Activated T-helper 1 cell treated with Interleukin-2 at 50 U/mL for 16 hours (primary cell): Measurements from ENCODE around the gene ZP4.
"Not testable (repeated sequence)": the region's sequence is repeated elsewhere in the genome, so short reads cannot be mapped to it uniquely, and the experiment has no call there.

Source experiments
- DNase-seq: peaks from one replicate; pipeline ENCODE4 v3.0.0-alpha.2; 2020; ENCODE audit warnings: low read depth

Gene ZP4

DNA sequence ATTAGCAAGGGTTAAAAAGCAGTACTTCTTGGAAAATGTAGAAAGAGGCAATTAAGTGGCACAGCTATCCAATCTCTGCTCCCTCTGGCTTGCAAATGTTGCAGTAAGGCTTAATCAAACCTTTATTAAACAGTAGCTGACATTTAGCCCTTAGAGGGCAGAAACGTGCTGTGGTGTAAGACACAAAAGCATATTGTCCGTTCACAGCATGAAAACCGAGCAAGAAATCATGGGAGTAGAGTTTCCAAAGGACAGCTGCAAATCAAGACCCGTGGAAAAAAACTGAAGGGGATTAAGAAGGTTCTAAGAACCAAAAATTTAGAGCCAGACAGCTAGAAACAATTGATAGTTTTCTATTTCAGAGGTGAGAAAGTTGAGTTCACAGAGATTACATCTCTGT lies 13.1 kb downstream of the ZP4 start:
- DNase-seq, result no peak

DNA sequence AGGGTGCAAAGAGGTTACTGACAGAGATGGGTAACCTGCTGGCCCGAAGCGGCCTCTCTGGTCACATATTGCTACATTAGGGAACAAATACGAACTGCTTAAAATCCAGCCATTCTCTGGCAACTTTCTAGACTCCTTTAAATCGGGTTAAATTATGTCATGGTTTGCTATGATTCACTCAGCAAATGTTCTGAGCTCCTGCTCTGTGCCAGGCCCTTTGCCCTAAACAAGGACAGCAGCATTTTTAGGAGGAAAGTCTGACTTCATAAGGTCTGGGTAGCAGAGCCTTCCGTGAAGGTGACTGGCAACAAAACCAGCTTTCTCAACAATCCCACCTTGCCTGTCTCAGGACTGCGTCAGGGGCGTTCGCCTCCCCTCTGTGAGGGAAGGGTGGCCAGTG lies 15.4 kb downstream of the ZP4 start:
- DNase-seq, result no peak

DNA sequence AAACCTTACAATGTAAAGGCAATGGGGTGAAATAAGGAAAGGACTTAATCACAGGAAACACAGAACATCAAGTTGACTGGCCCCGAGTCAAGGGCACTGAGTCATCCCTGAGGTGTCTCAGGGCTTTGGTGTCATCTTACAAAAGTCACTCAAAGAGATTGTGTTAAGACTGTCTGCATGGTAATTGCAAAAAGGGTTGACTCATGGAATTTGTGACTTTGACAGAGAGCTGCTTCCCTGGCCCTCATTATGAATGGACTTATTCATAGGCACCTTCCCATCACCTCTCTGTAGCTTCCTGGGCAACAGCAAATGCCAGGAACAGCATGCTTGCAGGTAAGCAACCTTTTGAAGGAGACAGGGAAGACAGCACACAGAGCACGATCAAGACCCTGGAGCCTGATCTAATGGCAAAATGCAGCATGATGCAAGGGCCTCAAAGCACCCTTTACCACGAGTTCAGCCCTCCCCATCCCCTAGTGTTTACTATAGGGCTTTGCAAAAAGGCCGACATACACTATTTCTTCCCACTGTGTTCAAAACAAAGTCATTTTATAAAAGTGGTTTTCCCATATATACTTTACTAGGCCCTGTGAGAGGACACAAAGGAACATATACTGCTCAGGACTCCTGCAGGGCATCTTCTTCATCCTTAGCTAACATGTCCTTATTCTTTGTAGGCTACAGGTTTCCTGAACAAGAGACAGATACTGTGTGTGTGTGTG lies 17.1 kb downstream of the ZP4 start:
- no peak for DNase-seq

DNA sequence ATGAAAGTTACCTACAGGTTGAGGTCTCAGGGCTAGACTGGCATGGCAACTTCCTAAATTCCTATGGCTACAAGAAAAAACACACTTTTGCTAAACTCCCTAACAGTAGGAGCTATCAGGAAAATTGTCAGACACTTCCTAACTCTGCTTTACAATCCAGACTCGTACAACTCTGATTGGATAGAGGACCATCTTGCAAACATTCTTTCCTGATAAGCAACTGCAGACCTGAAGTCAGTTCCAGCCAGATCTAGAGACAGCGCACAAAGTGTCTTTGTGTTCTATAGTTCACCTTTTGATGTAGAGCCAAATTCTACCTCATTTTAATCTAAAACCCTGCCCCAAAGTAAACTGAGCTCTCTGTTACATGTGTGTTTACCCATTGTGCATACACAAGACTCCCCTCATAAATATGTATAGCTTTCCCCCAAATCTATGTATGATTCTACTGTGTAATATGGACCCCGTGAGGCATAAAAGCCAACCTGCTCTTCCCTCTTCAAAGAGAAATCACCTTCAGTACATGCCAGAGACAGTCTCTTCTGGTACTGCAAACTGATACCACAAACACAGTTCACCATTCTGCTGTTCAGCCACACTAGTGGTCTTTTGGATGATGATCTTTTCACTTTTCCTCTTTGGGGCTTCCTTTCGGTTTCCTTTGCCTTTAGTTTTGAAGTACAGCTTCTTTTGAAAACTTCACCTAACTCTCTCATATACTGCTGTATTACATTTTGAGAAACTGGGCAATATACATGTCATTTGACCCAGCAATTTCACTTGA lies 21.7 kb downstream of the ZP4 start:
- no peak for DNase-seq

DNA sequence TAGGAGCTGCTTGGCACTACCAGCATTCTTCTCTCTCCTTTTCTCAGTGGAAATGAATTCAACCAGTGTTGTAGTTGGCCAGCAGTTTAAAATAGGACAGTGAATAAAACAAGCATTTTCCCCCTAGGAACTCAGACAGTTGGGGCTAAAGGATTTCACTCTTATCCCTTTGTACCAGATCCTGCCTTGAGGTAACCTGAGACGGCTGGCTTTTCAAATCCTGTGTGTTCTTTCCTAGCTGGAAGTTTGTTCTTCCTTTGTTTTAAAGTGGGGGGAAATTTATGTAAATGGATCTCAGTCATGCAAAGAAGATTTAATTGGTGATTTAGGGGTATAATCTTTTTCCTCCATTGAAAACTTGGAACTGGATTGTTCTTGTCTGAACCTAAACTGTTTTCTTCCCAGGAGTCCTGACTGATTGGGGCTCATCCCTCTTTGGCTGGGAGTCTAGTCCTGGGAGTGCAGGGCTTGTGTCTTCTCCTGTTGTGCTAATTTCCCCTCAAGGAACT lies 23.3 kb downstream of the ZP4 start:
- no peak for DNase-seq

DNA sequence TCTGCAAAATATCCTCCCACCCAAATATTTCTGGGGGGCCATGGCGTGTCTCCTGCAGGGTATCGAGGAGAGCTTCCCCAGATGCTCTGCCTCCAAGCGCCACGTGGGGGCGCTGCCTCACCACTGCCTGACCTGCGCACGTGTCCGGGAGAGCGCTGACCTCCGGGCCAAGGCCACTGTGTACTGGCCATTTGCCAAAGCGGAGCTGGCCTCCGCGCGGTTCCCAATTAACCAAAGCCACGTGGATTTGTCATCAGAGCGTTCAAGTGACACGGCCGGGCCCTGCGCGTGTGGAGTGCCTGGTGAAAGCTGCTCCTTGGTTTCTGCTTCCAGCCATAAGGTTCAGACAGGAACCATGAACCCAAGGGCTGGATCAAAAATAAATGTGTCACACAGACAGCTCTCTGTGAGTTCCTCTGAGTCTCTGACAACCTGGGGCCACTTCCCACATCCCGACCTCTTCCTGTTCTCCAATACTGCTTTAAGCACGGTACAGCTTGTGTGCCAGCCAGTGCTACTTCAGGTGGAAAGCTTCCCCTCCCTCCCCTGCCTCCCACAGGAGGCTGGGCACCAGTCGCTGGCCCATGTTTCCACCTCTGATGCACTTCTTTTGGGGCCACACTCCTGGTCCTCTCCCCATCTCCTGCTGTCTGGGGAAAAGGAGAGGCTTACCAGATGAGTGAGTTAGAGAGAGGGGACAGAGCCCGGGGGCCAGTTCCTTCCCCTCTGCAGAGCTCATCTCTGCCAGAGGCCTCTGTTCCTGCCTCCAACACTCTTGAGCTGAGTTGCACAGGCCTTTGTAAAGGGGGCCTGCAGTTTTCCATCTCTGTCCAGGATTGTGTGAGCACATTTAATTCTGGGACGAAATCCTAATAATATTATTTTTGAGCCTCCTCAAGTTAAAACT lies 26.1 kb downstream of the ZP4 start:
- DNase-seq, result no peak

DNA sequence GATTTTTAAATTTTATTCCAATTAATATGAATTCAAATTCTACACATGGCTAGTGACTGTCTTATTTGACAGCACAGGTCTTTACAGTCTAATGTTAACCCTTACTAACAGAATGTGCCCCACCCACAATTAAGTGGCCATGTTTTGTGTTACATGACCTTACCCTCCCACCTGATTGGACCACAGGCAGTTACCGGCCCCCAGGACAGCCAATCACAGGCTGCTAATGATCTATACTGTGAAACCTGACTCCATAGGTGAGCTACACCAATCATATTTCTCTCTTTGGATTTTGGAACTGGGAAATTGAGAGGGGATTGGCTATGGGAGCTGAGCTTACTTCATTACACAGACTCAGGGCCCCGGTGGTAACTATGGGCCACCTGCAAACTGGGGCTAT lies 27.5 kb downstream of the ZP4 start:
- no peak for DNase-seq

DNA sequence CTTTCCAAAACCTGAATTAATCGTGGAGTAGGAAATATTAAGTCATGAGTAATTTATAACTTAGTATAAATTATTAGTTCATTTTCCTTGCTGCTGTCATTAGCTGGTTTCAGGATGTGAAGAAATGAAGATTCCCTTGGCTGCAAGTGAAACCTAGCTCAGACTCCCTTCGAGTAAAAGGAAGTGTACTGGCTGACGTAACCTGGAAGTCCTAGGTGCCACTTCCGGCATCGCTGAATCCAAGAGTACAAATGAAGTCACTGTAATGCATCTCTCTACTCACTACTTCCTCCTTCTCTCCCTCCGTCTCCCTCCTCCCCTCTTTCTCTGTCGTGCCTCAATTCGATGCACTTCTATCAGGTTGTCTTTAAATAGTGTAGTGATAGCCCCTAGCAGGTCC lies 28.8 kb downstream of the ZP4 start:
- no peak for DNase-seq

DNA sequence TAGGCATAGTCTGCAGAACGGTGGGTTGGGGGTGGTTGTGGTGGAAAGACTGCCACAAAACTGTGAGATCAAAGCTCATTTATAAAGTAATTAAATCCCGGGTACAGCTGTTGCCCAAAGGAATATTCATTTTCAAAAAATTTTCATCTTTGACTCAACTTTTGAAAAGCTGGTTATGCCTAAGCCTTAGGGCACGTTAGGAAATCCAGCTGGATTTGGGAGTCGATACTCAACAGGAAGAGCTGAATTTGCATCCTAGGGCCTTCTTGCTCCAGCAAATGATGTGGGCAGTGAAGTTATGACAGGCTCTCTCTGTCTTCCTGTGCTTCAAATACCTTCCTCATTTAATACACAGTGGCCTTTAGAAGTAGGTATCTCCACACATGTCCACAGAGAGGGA lies 31.7 kb downstream of the ZP4 start:
- no peak for DNase-seq

DNA sequence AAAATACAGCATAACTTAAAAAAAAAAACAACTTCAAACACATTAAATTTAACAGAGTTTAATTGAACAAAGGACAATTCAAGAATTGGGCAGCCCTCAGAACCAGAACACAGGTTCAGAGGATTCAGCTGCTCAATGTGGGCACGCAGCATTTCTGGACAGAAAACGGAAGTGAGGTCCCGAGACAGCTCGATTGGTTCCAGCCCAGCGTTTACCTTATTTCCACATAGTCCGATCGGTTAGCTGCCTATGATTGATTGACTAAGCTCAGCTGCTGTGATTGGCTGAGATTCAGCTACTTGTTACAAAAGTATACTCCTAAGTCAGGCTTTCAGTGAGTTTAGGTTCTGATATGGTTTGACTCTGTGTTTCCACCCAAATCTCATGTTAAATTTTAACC lies 33.3 kb downstream of the ZP4 start:
- DNase-seq, result no peak

DNA sequence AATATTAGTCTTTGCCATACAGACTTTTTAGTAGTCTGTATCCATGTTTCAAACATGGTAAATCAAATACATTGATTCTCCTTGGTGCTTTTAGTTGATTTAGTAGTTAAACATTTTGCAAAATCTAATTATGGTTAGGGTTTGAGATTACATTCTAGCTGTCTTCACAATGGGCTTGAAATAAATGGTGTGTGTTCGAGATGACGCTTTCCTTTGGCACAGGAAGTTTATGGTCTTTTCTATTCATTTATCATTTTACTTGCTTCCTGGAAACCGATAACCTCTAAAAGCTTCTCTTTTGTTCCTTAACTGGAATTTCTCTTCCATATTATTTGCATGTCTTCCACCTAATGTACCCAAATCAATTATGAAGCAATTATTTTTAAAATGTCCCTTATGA lies 38.4 kb downstream of the ZP4 start:
- no peak for DNase-seq

DNA sequence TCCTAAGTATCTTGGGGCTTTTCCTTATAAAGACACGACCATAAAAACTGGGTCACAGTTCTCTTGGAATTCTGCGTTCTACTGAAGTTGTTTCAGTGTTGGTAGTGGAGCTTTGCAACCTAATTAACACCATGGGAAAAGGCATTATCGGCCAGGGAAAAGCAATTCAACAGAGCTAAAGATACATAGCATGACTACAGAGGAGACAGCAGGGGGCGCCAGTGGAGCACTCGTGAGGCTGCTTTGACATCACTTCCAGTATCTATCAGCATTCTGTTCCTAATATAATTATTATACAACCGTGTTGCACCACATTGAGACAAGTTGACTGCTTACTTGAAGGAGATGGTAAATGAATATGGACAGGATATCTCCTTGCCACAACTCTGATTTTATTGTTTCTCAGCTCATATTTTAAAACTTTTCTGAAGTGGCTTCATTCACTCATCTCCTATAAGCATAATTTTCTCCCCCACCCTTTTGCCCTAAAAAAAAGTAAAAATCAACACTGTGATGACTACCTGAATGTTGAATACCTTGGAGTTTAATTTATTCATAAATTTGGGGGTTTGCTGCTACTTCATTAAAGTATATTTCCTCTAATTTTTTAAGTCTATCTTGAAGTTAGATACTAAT lies 39.4 kb downstream of the ZP4 start:
- no peak for DNase-seq

DNA sequence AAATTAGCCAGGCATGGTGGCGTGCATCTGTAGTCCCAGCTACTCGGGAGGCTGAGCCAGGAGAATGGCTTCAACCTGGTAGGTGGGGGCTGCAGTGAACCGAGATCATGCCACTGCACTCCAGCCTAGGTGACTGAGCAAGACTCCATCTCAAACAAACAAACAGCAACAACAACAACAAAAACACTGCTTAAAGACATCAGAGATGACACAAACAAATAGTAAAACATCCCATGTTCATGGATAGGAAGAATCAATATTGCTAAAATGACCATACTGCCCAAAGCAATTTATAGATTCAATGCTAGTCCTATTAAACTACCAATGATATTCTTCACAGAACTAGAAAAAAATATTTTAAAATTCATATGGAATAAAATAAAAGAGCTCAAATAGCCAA lies 47.2 kb downstream of the ZP4 start:
- not testable (repeated sequence) for DNase-seq

DNA sequence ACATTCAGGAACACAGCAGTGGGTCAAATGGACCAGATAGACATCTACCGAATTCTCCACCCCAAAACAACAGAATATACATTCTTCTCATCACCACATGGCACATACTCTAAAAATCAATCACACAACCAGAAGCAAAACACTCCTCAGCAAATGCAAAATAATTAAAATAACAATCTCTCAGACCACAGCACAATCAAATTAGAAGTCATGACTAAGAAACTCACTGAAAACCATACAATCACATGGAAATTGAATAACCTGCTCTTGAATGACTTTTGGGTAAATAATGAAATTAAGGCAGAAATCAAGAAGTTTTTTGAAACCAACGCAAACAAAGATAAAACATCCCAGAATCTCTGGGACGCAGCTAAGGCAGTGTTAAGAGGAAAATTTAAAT lies 49.2 kb downstream of the ZP4 start:
- DNase-seq, result no peak

DNA sequence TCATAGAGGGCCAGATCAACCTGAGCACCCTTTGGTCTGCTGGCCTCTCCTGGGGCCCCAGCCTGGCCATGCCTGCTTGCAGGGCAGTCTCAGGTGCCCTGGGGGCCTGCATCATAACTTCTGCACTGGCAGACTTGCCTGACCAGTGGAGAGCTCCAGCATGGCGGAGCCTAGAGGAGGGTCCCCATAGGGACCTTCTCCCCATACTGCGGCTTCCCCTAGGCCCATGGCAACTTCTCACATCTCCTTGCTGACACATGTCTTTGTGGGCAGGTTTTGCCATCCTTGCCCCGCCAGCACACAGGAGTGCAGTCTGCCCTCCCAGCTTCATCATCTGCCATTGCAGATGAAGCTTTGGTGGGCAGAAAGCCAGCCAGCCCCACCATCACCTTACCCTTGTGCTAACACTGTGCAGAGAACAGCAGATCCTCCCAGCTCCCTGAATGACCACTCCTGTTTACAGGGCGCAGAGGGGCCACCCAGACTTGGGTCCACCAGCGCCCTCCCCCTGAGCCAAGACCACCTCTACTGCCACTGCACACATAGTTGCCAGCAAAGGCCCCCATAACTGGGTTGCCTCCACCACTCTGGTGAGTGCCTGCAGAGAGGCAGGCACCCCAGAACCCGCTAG lies 51.7 kb downstream of the ZP4 start:
- no peak for DNase-seq

DNA sequence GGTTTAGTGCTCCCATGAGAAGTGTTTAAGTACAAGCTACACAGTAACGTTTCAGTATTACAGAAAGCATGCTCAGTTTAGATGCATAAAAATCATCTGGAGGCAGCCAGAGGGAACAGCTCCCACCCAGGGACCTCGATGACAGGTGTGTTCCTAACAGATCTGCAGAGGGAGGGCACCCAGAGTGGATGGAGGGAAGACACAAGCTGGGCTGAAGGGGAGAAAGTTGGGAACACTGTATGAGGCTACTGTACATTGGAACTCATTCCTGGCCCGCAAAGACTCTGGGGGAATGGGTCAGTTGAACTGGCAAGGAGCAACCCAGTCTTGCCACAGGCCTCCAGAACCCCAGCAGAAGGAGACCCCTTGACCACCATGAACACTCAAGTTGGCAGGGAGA lies 52.4 kb downstream of the ZP4 start:
- DNase-seq, result no peak

DNA sequence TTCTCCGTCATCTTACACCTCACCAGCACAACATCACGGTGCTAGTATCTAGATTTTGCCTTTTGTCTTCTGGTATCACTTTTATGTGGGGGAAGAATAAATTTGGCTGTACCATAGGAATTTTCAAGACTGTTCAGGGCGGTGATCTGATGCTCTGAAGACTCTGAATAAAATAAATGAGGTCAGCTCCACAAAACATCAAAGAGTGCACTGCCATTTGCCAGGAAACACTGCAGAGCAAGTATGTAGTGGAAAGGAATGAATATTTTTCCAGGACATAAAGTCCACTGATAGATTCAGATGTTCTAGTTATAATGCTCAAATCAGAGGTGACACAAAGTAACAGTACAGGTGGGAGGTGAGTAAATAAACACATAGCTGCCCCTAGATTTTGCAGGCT lies 56.3 kb downstream of the ZP4 start:
- DNase-seq, result no peak

DNA sequence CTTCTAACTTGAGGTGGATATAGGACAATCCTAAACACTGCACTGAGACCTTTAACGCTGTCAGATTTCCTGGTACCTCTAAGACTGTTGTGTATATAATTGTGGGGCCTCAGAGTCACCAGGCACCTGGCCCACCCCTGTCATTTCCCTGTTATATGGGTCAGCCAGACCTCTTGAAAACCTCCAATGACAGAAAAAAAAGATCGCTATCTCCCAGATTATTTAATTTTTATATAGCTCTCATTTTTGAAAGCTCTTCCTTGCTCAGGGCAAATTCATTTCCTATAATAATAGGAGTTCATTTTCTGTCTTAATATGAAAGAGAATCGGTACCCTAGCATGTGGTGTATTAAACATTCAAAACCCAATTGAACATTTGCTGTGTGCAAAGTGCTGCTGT lies 56.7 kb downstream of the ZP4 start:
- no peak for DNase-seq

DNA sequence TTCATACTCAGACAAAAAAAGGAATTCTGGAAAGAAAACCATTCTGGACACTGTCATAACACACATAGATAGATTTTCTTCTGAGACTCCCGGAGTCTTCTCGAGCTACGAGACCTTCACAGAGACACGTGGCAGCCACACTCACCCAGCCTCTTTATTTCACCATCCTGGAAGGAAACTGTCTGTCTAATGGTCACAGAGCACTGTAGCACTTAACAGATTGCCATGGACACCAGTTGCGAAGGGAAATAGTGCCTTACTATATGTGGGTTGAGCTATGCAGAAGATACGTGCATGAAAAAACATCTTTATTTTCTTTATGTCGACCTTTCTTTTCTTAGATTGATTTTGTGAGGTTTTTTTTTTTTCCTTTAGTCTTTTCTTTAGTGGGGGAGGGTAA lies 57.9 kb downstream of the ZP4 start:
- no peak for DNase-seq
